Naive thymus-derived CD4-positive, alpha-beta T cell (primary cell): Measurements from ENCODE around the gene ST3GAL6. TPM values are rescaled to one million over a fixed set of nuclear protein-coding genes. Genes with fewer than 3 reads are reported as not detected.
A peak's percentile ranks its signal among the peaks of the same experiment; 100 is the strongest.

Experiments
- ATAC-seq: fragments of 150-1000 bp; cut with Tn5 transposase; 2 replicates; pipeline ENCODE4 v1.10.0; 2021; ENCODE audit warnings: mild to moderate bottlenecking, moderate library complexity
- CTCF ChIA-PET: fragments of 350-600 bp; sonication (Branson Sonifier 250); formaldehyde crosslinking; loops from one replicate; lab custom pipeline; 2021; ENCODE audit warnings: antibody characterized with exemption; lab: Charles Lee
- POLR2A ChIA-PET: fragments of 350-600 bp; sonication (Branson Sonifier 250); formaldehyde crosslinking; loops from one replicate; lab custom pipeline; 2021; ENCODE audit warnings: antibody characterized with exemption, inconsistent platforms; lab: Charles Lee
- DNase-seq, 9 donors: peaks; one replicate each; pipeline versions ENCODE4 v3.0.0 to v3.0.0-alpha.2; 2020 to 2022; ENCODE audit warnings: mixed read lengths in 1 of 9
- H3K27ac ChIP-seq: one replicate; pipeline ENCODE4 v1.7.0; 2013; ENCODE audit warnings: mild to moderate bottlenecking, low read depth, low read length, moderate library complexity
- H3K27me3 ChIP-seq, 2 donors: one replicate each; pipeline ENCODE4 v1.7.0; 2013; ENCODE audit warnings: low read length in 2 of 2, mild to moderate bottlenecking in 2 of 2, moderate library complexity in 2 of 2; ENCODE audit not compliant: control insufficient read depth in 2 of 2, insufficient read depth in 2 of 2
- H3K36me3 ChIP-seq, 3 experiments: 1 replicate in 2 of 3; 2 replicates in 1 of 3; pipeline ENCODE4 v1.7.0; 2013; ENCODE audit warnings: low read length in 3 of 3, mild to moderate bottlenecking in 3 of 3, moderate library complexity in 1 of 3; ENCODE audit not compliant: insufficient read depth in 3 of 3, control insufficient read depth in 2 of 3
- H3K4me1 ChIP-seq, 2 donors: one replicate each; pipeline ENCODE4 v1.7.0; 2013; ENCODE audit warnings: low read length in 2 of 2, mild to moderate bottlenecking in 2 of 2, moderate library complexity in 1 of 2; ENCODE audit not compliant: control insufficient read depth in 2 of 2, insufficient read depth in 2 of 2
- H3K4me3 ChIP-seq: 2 replicates; pipeline ENCODE4 v1.7.0; 2013; ENCODE audit warnings: mild to moderate bottlenecking, low read length
- H3K9me3 ChIP-seq, 3 experiments: 1 replicate in 2 of 3; 2 replicates in 1 of 3; pipeline ENCODE4 v1.7.0; 2013; ENCODE audit warnings: low read length in 3 of 3; ENCODE audit not compliant: control insufficient read depth in 2 of 3
- H3K27ac Mint-ChIP-seq, 9 donors: one replicate each; pipeline ENCODE4 v1.8.0; 2020 to 2022; ENCODE audit warnings: mixed read lengths in 9 of 9, mild to moderate bottlenecking in 8 of 9, moderate library complexity in 5 of 9, inconsistent platforms in 2 of 9
- H3K27me3 Mint-ChIP-seq, 5 donors: one replicate each; pipeline ENCODE4 v1.8.0; 2021 to 2022; ENCODE audit warnings: mixed read lengths in 5 of 5, mild to moderate bottlenecking in 1 of 5
- H3K36me3 Mint-ChIP-seq, 5 donors: one replicate each; pipeline ENCODE4 v1.8.0; 2020 to 2022; ENCODE audit warnings: mixed read lengths in 5 of 5, mild to moderate bottlenecking in 3 of 5, inconsistent platforms in 1 of 5
- H3K4me1 Mint-ChIP-seq, 7 donors: one replicate each; pipeline ENCODE4 v1.8.0; 2020 to 2022; ENCODE audit warnings: mixed read lengths in 7 of 7, mild to moderate bottlenecking in 3 of 7, inconsistent platforms in 1 of 7
- H3K4me3 Mint-ChIP-seq, 10 donors: one replicate each; pipeline ENCODE4 v1.8.0; 2020 to 2022; ENCODE audit warnings: mild to moderate bottlenecking in 10 of 10, mixed read lengths in 10 of 10, moderate library complexity in 6 of 10, inconsistent platforms in 2 of 10
- H3K9me3 Mint-ChIP-seq, 11 donors: one replicate each; pipeline ENCODE4 v1.8.0; 2020 to 2022; ENCODE audit warnings: mixed read lengths in 11 of 11, mild to moderate bottlenecking in 4 of 11, inconsistent platforms in 1 of 11, moderate library complexity in 1 of 11
- intact Hi-C, 2 donors: fragments of 100-400 bp; cut with micrococcal nuclease; formaldehyde crosslinking; loops; one replicate each; pipeline ENCODE4 v1.15.1; 2023
- polyA plus RNA-seq, 2 donors: library from polyadenylated mRNA; unstranded; fragments of 300-500 nt; fragmentation: Illumina TruSeq; gene quantifications; one replicate each; pipeline ENCODE4 v1.2.3, GENCODE V29; 2021
- total RNA-seq, 6 experiments: library from RNA in 5 of 6; stranded (reverse) in 5 of 6; gene quantifications; 1 replicate in 5 of 6; 2 replicates in 1 of 6; pipeline ENCODE4 v1.2.3 and lab custom pipeline; 2021 to 2026

Gene ST3GAL6
- total and polyA plus RNA-seq, 7 experiments from 2014 or later = 0.47 to 13.5 (median 0.78) TPM; not detected in 2

DNA sequence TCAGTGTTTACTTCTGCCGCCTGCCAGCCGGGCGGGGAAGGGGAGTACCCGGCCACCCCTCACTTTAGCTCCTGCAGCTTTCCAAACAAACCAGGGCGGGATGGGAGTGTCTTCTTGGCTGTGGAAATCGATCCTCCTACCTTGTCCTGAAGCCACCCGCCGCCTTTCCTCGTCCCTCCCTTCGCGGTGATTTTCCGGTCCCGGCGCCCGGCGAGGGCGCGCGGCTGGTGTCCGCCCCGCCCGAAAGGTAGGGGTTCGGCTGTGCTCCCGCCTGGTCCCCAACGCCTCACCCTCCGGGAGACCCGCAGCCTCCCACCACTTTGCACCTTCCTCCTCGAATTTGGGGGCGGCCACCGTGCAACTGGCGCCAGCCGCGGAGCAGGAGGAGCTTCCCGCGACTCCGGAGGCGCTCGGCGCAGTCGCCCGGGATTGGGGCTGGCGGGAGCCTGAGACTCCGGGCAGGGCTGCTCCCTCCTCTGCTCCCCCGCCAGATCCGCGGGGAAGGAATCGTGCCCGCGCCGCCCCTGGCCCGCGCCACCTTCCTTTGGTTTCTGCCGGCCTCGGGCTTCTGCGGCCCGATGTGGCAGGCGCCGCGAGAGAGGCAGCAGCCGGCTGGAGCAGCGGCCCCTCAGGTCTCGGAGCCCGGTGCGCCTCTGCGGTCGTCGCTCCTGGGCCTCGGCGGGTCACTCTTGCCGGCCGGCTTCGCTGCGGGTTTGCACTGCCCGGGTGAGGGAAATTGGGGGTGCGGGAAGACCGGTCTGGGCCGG lies 30.7 kb upstream of the ST3GAL6 start:
- Histone ChIP-seq H3K36me3 (no peaks in the 10 kb centered on the region), H3K4me3 (no peak overlapping the region), H3K4me1 (peaks cover 0 to 5% of the 10 kb centered on the region in 2 donors), H3K27ac (no peak overlapping the region), H3K9me3 (no peaks in the 10 kb centered on the region), H3K27me3 (peaks cover 6% of the 10 kb centered on the region in 2 donors)
- DNase-seq = peak in 5 of 9 donors; percentile 6 to 34 (median 11)
- H3K27me3 Mint-ChIP-seq = peaks cover 42 to 74% (median 60%) of the 10 kb centered on the region in 5 donors
- peaks cover 0 to 20% (median 17%) of the 10 kb centered on the region in 7 donors for H3K4me1 Mint-ChIP-seq
- peak; percentile 42 for ATAC-seq
- CTCF ChIA-PET = no interaction called here
- H3K4me3 Mint-ChIP-seq = peak overlapping the region; percentile 73 to 88 (median 82)
- POLR2A ChIA-PET = no interaction called here
- peaks cover 0 to 7% (median 0%) of the 10 kb centered on the region in 5 donors for H3K36me3 Mint-ChIP-seq
- H3K9me3 Mint-ChIP-seq = peaks cover 0 to 2% (median 0%) of the 10 kb centered on the region in 11 donors
- H3K27ac Mint-ChIP-seq = no peak overlapping the region
- intact Hi-C loops = no loop called here

DNA sequence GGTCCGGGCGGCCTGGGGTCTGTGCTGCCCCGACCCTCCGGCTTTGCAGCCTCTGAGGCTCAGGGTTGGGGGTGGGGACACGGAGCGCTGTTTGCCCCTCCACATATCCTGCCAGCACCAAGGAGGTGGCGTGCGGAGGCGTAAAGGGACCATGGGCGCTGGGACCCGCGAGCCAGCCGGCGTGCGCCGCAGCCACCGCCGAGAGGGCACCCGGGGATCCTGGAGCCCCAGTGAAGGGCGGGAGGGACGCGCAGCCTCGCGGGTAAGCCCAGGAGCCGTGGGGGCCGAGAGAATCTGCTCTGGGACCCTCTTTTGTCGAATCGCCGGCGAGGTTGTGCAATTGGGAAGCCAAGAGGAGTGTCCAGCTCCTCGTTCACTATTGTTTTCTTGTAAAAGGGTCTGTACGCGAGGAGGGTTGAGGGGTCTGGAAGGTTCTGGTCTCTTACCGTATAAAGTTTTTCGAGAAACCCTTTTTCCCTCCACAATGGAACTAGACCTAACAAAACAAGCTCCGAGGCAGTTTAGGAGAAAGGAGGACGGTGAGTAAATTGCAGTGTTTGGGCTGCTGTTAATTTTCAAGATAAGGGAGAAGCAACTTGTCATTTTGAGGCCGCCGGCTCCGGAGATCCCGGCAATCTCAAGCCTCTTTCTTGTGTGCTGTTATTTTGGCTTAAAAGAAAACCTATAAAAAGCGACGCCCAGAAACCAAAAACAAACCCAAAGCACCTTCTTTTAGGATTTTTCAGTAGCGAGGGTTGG lies 29.9 kb upstream of the ST3GAL6 start:
- Mint-ChIP-seq H3K4me3 (peak overlapping the region; percentile 73 to 88 (median 82)), H3K27me3 (peaks cover 42 to 78% (median 59%) of the 10 kb centered on the region in 5 donors), H3K9me3 (peaks cover 0 to 2% (median 0%) of the 10 kb centered on the region in 11 donors), H3K4me1 (peaks cover 0 to 20% (median 17%) of the 10 kb centered on the region in 7 donors), H3K27ac (peak overlapping the region in 1 of 9 donors; percentile 76), H3K36me3 (peaks cover 0 to 7% (median 0%) of the 10 kb centered on the region in 5 donors)
- Histone ChIP-seq H3K4me1 (peaks cover 0 to 5% of the 10 kb centered on the region in 2 donors), H3K9me3 (no peaks in the 10 kb centered on the region), H3K27me3 (peaks cover 6% of the 10 kb centered on the region in 2 donors), H3K36me3 (no peaks in the 10 kb centered on the region), H3K27ac (no peak overlapping the region), H3K4me3 (peak overlapping the region; percentile 33)
- CTCF ChIA-PET = no interaction called here
- intact Hi-C loops = no loop called here
- ATAC-seq (peak; percentile 36), DNase-seq (peak in 4 of 9 donors; percentile 6 to 29 (median 10))
- POLR2A ChIA-PET = no interaction called here

DNA sequence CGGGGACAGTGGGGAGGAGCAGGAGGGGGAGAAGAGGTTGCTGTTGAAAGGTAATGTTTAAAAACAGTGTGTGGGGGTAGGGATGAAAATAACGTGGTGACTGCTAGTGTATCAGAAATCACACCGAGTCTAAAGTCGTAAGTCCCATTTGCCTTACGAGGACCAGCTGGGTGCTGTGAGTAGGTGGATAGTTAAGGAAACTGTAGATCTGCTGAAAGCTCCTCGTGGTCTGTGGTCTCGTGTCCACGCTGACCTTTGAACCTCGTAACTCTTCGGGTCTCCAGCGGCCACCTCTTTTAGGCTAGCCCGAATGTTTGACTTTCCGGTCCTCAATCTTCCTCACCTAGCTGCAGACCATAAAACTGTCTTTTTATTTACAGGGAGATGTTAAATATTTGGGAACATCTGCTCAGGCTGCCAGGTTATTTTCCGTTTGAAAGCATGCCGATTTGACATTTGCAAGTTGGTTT lies 29.3 kb upstream of the ST3GAL6 start:
- peak overlapping the region; percentile 73 to 88 (median 82) for H3K4me3 Mint-ChIP-seq
- H3K36me3 Mint-ChIP-seq = peaks cover 0 to 7% (median 0%) of the 10 kb centered on the region in 5 donors
- ChIA-PET CTCF (no interaction called here), POLR2A (no interaction called here)
- no peaks in the 10 kb centered on the region for H3K36me3 ChIP-seq
- DNase-seq = peak in 1 of 9 donors; percentile 8
- peaks cover 0 to 2% (median 0%) of the 10 kb centered on the region in 11 donors for H3K9me3 Mint-ChIP-seq
- H3K27me3 ChIP-seq = peaks cover 6% of the 10 kb centered on the region in 2 donors
- H3K4me1 Mint-ChIP-seq = peaks cover 0 to 20% (median 17%) of the 10 kb centered on the region in 7 donors
- no peak for ATAC-seq
- peaks cover 0 to 5% of the 10 kb centered on the region in 2 donors for H3K4me1 ChIP-seq
- H3K4me3 ChIP-seq = peak overlapping the region; percentile 25
- peaks cover 42 to 76% (median 59%) of the 10 kb centered on the region in 5 donors for H3K27me3 Mint-ChIP-seq
- H3K27ac Mint-ChIP-seq = no peak overlapping the region
- H3K9me3 ChIP-seq = no peaks in the 10 kb centered on the region
- intact Hi-C loops = no loop called here
- no peak overlapping the region for H3K27ac ChIP-seq

DNA sequence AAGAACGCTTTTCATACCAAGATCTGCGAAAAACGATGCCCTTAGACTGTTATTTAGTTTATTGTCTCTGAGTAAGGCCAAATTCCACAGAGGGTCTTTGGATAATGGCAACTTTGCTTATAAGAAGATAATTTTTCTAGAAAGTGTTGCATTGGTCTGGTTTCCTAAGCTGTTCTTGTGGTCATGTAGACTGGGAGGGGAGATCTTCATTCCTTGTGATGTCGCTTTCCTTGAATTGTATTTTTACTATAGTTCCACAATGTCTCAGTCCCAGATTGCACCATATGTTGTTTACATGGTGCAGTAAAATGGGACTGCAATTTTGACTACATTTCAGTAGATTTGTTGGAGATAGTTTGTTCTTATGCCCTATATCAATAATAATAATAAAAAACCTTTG lies 28.8 kb upstream of the ST3GAL6 start:
- H3K4me3 ChIP-seq = no peak overlapping the region
- no peaks in the 10 kb centered on the region for H3K36me3 ChIP-seq
- intact Hi-C loops = no loop called here

DNA sequence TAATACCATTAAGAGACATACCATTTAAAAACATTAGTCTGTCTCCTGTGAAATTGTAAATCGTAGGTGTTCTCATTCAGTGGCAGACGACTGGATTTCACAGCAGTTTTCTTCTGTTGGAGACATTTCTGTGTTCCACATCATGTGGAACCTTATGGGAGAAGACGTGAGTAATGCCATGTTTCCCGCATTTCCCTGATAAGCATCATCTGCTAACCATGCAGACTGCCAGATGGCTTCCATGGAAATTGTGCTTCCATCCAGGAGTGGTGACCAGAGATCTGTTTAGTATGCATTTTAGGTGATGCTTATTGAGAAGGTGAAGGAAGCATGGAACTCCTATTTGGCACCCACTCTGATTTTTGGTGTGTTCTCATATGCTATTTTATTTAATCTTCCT lies 28.4 kb upstream of the ST3GAL6 start:
- POLR2A ChIA-PET = no interaction called here
- Mint-ChIP-seq H3K4me3 (peak overlapping the region in 1 of 10 donors; percentile 88), H3K4me1 (peaks cover 0 to 20% (median 17%) of the 10 kb centered on the region in 7 donors), H3K27me3 (peaks cover 39 to 78% (median 52%) of the 10 kb centered on the region in 5 donors), H3K36me3 (peaks cover 0 to 7% (median 0%) of the 10 kb centered on the region in 5 donors), H3K27ac (no peak overlapping the region), H3K9me3 (peaks cover 0 to 2% (median 0%) of the 10 kb centered on the region in 11 donors)
- H3K9me3 ChIP-seq = no peaks in the 10 kb centered on the region
- no peak overlapping the region for H3K27ac ChIP-seq
- CTCF ChIA-PET = interaction anchor here (0.6 kb wide), 1 partner anchor 758 kb away, joined by 3 read pairs; no protein-coding TSS in a partner anchor
- H3K4me1 ChIP-seq = peaks cover 0 to 5% of the 10 kb centered on the region in 2 donors
- peaks cover 6% of the 10 kb centered on the region in 2 donors for H3K27me3 ChIP-seq
- H3K4me3 ChIP-seq = no peak overlapping the region
- DNase-seq (no peak), ATAC-seq (no peak)
- intact Hi-C loops = no loop called here
- H3K36me3 ChIP-seq = no peaks in the 10 kb centered on the region

More for the DNA sequence above, 28.8 kb upstream of the ST3GAL6 start:
- H3K9me3 ChIP-seq = no peaks in the 10 kb centered on the region
- ATAC-seq (no peak), DNase-seq (no peak)
- peaks cover 6% of the 10 kb centered on the region in 2 donors for H3K27me3 ChIP-seq
- Mint-ChIP-seq H3K36me3 (peaks cover 0 to 7% (median 0%) of the 10 kb centered on the region in 5 donors), H3K27ac (no peak overlapping the region), H3K27me3 (peaks cover 42 to 78% (median 56%) of the 10 kb centered on the region in 5 donors), H3K4me1 (peaks cover 0 to 20% (median 17%) of the 10 kb centered on the region in 7 donors), H3K4me3 (peak overlapping the region; percentile 73 to 88 (median 82)), H3K9me3 (peaks cover 0 to 2% (median 0%) of the 10 kb centered on the region in 11 donors)
- peaks cover 0 to 5% of the 10 kb centered on the region in 2 donors for H3K4me1 ChIP-seq
- H3K27ac ChIP-seq = no peak overlapping the region
- CTCF ChIA-PET = no interaction called here
- POLR2A ChIA-PET = no interaction called here

DNA sequence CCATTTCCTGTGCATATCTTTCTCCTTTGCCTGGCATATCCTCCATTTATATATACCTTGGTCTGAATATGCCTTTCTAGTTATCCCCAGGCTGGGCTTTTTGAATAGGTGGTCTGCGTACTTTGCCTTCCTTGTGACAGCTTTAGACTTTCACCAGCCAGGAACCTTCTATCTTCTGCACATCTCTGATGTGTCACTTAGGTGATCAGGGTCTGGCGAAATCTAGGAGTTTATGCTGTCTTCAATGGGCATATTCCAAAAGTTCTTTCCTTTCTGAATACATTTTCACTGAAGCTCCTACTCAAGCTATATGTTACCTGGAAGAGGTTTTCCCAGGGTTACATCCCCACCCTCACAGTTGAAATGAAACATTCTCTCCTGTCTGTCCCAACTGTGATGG lies 27.8 kb upstream of the ST3GAL6 start:
- intact Hi-C loops = no loop called here
- Histone ChIP-seq H3K4me1 (peaks cover 0 to 5% of the 10 kb centered on the region in 2 donors), H3K27ac (no peak overlapping the region), H3K9me3 (no peaks in the 10 kb centered on the region), H3K27me3 (peaks cover 6% of the 10 kb centered on the region in 2 donors), H3K4me3 (no peak overlapping the region), H3K36me3 (no peaks in the 10 kb centered on the region)
- Mint-ChIP-seq H3K9me3 (peaks cover 0 to 2% (median 0%) of the 10 kb centered on the region in 11 donors), H3K4me3 (peak overlapping the region in 1 of 10 donors; percentile 9), H3K36me3 (peaks cover 0 to 7% (median 0%) of the 10 kb centered on the region in 5 donors), H3K27me3 (peaks cover 40 to 75% (median 50%) of the 10 kb centered on the region in 5 donors), H3K27ac (no peak overlapping the region), H3K4me1 (peaks cover 0 to 20% (median 17%) of the 10 kb centered on the region in 7 donors)
- ATAC-seq = no peak
- DNase-seq = no peak
- POLR2A ChIA-PET = no interaction called here
- CTCF ChIA-PET = interaction anchor here (0.6 kb wide), 1 partner anchor 758 kb away, joined by 3 read pairs; no protein-coding TSS in a partner anchor
